HTR-8/SVneo (cell line): Measurements from ENCODE around the gene CRIP2.

Experiments used
- DNase-seq: peaks from one replicate; pipeline ENCODE4 v3.0.0; 2011; ENCODE audit warnings: low spot score, mixed read lengths; ENCODE audit not compliant: insufficient read length
- FAIRE-seq: peaks from 2 replicates; lab custom pipeline; 2011; peaks lifted over from hg19 to GRCh38; lab: Jason Lieb, UNC

CRIP2 gene

DNA sequence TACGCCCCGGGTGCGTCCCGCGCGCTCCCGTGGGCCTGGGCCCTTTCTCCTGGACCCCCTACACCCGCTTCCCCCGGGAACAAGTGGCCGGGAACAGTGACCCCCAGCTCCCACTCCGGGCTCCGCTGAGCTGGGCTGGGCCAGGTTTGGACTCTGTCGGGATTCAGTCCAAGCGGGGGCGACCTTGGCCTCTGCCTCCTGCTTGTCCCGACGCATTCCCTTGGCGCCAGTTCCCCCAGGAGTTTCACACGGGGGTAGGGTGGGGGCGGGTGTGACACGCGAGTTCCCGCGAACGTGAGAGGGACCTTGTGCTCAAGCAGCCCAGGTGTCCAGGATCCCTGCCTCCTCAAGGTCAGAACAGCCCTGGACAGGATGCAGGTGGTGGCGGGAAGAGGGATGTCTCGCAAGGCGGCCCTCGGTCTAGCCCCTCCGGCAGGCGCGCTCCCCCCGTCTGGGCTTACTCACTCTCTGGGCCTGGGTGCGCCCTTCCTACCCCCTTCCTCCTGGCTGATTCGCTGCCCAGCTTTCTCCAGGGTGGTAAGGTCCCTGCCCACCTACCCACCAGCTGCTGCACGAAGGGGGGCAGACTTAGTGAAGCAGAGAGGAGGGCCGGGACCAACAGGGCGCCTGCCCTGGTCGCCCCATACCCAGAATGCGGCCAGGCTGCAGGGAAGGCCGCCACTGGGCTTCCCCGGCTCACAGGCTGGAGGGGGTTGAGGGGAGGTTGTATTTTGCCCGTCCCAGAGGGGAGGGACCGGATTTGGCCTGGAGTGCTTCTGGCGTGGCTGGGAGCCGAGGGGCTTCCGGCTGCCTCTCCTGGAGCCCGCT, 862 bp downstream of the CRIP2 start:
- peak; percentile 23 for FAIRE-seq
- DNase-seq: no peak

DNA sequence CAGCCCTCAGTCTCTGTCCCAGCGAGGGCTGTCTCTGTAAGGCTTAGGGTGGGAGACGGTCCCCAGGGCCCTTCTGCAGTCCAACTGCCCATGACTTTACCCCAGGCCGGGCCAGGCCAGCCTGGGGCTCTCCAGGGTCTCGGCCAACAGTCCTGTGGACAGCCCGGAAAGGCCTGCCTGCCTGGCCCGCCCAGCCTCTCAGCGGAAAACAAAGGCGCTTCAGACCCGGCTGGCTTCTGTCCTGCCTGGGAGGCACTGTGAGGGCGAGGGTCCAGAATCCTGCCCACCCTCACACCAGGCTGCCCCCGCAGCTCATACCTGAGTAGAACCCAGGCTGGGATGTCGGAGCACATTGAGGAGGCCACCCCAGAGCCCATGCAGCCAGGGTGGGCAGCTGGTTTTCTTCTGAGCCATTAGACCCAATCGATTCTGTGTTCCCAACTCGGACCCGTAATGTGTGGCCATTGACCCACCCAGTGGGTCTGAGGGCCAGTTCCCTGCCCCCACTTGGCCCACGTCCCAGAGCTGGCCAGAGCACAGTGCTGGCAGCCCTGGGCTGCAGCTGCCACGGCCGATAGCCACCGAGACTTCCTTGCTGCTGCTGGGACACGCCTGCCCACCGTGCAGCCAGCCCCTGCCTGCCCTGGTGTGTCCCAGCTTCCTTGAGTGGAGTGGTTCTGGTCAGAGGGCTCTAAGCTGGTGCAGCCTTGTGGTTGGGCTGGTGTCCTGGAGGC, 1.6 kb downstream of the CRIP2 start:
- DNase-seq (no peak), FAIRE-seq (peak; percentile 9)

DNA sequence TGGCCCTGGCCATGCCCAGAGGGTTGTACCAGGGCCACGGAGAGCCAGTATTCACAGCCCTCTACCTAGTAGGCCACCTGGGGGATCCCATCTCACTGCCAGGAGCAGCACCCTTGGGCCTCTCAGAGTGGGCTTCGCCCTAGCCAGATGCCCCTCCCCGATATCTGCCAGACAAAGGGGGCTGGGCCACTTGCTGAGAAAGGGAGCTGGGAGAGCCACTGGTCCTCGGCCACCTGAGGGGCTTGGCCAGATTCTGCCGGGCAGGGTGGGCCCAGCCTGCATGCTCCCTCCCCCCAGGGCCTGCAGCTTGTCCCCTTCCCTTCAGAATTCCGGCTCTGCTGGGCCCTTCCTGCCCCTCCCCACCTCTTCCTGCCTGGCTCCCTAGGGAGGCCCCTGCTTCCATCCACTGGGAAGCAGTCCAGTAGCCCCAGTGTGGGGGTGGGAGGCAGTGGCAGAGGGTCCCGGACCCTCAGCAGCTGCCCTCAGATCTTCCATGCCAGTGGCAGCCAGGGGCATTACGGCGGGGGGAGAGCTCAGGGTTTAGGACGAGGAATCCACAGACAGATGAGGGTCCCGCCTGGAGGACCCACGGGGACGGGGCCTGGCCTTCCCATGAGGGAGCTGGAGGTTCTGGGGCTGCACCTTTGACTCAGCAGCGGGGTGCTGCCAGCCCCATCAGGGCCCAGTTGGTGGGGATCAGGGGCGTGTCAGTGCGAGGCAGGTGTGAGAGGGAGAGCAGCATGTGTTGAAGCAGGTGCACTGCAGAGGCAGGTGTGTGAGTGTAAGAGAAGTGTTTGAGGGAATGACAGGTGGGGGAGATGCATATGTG, 2.4 kb downstream of the CRIP2 start:
- no peak for FAIRE-seq

DNA sequence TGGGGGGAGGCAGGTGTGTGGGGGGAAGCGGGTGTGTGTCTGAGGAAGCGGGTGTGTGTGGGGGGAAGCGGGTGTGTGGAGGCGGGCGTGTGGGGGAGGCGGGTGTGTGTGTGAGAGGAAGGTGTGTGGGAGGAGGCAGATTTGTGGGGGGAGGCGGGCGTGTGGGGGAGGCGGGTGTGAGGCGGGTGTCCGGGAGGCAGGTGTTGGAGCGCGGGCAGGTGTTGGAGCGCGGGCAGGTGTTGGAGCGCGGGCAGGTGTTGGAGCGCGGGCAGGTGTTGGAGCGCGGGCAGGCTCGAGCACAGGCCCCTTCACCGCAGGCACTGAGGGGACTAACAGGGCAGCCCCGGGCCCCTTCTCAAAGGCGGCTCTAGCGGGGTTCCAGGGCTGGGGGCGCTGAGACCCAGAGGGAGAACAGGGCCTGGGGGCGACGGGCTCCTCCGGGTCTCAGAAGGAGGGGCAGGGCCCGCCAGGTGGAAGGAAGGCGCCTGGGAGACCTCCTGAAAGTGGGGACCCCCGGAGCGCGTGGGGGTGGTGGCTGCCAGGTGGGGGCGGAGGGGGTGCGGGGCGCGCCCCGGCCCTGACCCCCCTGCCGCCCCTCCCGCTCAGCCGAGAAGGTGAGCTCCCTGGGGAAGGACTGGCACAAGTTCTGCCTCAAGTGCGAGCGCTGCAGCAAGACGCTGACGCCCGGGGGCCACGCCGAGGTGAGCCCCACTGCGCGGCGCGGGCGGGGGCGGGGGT, 3.2 kb downstream of the CRIP2 start:
- FAIRE-seq: peak; percentile 87

More for the DNA sequence above, 2.4 kb downstream of the CRIP2 start:
- DNase-seq: no peak

GRCh38 chr14:105478398-105479251, 4.0 kb downstream of the CRIP2 start:
- FAIRE-seq: no peak
- no peak for DNase-seq

More for the DNA sequence above, 3.2 kb downstream of the CRIP2 start:
- DNase-seq: no peak

DNA sequence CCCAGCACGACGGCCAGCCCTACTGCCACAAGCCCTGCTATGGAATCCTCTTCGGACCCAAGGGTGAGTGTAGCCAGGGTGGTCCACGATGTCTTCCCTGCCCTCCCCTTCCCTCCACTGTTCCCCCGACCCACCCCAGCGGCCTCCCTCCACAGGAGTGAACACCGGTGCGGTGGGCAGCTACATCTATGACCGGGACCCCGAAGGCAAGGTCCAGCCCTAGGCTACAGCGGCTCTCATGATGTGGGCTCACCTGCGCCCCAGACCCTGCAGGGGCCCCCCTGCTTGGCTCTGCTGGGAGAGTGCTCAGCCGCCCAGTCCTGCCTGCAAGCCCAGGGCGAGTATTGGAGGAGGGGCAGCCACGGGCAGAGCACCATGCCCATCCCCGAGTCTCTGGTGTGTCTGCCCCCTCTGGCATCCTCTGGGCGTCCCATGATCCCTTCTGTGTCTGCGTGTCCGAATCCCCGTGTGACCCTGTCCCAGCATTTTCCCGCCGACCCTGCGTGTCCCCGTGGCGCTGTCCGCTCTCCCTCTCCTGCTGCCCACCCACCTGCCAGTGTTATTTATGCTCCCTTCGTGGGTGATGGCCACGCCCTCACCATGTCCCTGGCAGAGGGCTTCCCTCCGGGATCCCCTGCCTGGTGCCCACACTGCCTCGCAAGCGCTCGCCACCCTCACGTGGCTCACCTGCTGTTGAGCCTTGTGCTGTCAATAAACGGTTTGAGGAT, 5.0 kb downstream of the CRIP2 start:
- no peak for DNase-seq
- no peak for FAIRE-seq

DNA sequence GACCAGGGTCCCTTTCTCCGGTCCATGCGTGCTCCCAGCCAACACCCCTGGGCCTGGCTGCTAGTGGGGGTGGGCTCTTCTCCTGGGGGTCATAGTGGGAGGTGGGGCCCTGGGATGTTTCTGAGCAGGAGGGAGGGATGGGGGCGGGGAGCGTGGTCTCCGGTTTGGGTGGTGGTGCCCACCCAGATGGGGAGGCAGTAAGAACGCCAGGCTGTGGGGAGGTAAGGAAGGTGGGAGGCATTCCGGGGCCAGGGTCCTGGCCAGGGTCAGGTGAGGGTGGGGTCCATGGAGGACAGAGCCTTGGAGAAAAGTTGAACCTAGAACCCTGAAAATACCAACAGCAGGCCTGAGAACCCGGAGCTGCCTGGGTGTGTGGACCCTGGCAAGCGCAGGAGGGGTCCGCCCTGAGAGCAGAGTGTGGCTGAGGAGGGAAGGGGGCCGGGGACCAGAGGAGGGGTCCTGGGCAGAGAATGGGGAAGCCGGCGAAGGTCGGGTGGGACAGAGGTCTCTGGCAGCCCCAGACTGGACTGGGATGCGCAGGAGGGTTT, 5.7 kb downstream of the CRIP2 start:
- DNase-seq: no peak
- no peak for FAIRE-seq

- peak; percentile 87 for FAIRE-seq
Measured at GRCh38 chr14:105480807-105481801, 6.5 kb downstream of the CRIP2 start.

GRCh38 chr14:105481886-105482457, 7.4 kb downstream of the CRIP2 start:
- FAIRE-seq (peak; percentile 99), DNase-seq (peak; percentile 94)

More at GRCh38 chr14:105480807-105481801, 6.5 kb downstream of the CRIP2 start:
- peak; percentile 92 for DNase-seq

- DNase-seq: no peak
- no peak for FAIRE-seq
Measured at GRCh38 chr14:105482486-105483110, 8.0 kb downstream of the CRIP2 start.

GRCh38 chr14:105483300-105484068, 8.9 kb downstream of the CRIP2 start:
- DNase-seq: no peak
- no peak for FAIRE-seq

GRCh38 chr14:105484069-105484996, 9.7 kb downstream of the CRIP2 start:
- peak; percentile 74 for FAIRE-seq
- DNase-seq: no peak

DNA sequence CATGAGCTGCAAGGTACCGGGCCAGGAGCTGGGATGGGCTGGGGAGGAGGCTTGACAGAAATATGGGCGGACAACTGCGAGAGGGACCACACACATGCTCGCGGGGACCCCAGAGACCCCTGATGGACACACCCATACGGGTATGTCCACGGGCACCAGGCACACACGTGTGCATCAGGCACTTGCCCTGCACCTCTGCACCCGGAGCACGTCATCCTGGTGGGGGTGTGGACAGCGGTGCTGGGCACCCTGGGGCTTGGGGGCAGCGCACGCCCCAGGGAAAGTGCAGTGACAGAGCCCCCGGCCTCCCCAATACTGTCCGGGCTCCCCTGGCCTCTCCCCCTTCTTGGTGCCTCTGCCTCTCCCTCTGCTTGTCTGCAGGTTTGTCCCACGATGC, 10.4 kb downstream of the CRIP2 start:
- DNase-seq (no peak), FAIRE-seq (no peak)

- no peak for FAIRE-seq
- DNase-seq: no peak
Measured at GRCh38 chr14:105485739-105486162, 11.1 kb downstream of the CRIP2 start.
